OCI-LY3 (cell line): ENCODE data around the gene MATK.

Experiments used
- CTCF ChIP-seq: fragments of 200-600, 300-600 bp; sonication (generic); IDR thresholded peaks from 2 replicates; pipeline ENCODE4 v1.5.1; 2014; ENCODE audit warnings: antibody characterized with exemption, low read length, low read depth
- EZH2phosphoT487 ChIP-seq: fragments of 200-600 bp; shearing (Covaris generic); IDR thresholded peaks from 2 replicates; pipeline ENCODE4 v1.6.1; 2018; ENCODE audit warnings: antibody characterized with exemption, mixed run types, low read depth

- TF ChIP-seq CTCF = no peak
- no peak for TF ChIP-seq EZH2phosphoT487
These were observed 28.5 kb upstream of the MATK start for GRCh38 chr19:3814648-3815047.
